ENCODE results near the gene PRR5.

Gene PRR5

DNA sequence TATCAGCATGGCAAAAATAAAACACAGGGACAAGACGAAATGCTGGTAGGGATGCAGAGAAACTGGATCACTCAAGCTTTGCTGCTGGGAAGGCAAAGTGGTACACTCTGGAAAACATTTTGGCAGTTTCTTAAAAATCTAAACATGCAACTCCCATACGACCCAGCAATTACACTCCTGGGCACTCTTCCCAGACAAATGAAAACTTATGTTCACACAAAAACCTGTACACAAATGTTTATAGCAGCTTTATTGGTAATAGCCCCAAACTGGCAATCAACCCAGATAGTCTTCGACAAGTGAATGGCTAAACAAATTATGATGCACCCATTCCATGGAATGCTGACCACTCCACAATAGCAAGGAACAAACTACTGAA, 35.8 kb upstream of the PRR5 start:
- Histone ChIP-seq H3K4me3 (ENCODE audit: low read depth in 1 of 2, low read length in 1 of 2) (no peak overlapping the region), H3K27ac (no peak overlapping the region), H3K4me1 (ENCODE audit: control insufficient read depth in 1 of 2, insufficient read depth in 1 of 2, low read depth in 1 of 2, low read length in 1 of 2) (peaks cover 36 to 38% of the 10 kb centered on the region in 2 experiments), H3K27me3 (peaks cover 50% of the 10 kb centered on the region), H3K36me3 (no peaks in the 10 kb centered on the region), H3K9me3 (no peaks in the 10 kb centered on the region)
- TF ChIP-seq, protein P1, sequence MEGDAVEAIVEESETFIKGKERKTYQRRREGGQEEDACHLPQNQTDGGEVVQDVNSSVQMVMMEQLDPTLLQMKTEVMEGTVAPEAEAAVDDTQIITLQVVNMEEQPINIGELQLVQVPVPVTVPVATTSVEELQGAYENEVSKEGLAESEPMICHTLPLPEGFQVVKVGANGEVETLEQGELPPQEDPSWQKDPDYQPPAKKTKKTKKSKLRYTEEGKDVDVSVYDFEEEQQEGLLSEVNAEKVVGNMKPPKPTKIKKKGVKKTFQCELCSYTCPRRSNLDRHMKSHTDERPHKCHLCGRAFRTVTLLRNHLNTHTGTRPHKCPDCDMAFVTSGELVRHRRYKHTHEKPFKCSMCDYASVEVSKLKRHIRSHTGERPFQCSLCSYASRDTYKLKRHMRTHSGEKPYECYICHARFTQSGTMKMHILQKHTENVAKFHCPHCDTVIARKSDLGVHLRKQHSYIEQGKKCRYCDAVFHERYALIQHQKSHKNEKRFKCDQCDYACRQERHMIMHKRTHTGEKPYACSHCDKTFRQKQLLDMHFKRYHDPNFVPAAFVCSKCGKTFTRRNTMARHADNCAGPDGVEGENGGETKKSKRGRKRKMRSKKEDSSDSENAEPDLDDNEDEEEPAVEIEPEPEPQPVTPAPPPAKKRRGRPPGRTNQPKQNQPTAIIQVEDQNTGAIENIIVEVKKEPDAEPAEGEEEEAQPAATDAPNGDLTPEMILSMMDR (IDR thresholded peaks at IDR 0.05): no peak

GRCh38 chr22:44667276-44667675, 34.7 kb upstream of the PRR5 start:
- Histone ChIP-seq H3K4me3 (ENCODE audit: low read depth in 1 of 2, low read length in 1 of 2) (no peak overlapping the region), H3K27ac (no peak overlapping the region), H3K9me3 (no peaks in the 10 kb centered on the region), H3K27me3 (peaks cover 61% of the 10 kb centered on the region), H3K36me3 (no peaks in the 10 kb centered on the region), H3K4me1 (ENCODE audit: control insufficient read depth in 1 of 2, insufficient read depth in 1 of 2, low read depth in 1 of 2, low read length in 1 of 2) (peaks cover 44 to 45% of the 10 kb centered on the region in 2 experiments)
- TF ChIP-seq, protein P1 (IDR thresholded peaks at IDR 0.05): no peak

DNA sequence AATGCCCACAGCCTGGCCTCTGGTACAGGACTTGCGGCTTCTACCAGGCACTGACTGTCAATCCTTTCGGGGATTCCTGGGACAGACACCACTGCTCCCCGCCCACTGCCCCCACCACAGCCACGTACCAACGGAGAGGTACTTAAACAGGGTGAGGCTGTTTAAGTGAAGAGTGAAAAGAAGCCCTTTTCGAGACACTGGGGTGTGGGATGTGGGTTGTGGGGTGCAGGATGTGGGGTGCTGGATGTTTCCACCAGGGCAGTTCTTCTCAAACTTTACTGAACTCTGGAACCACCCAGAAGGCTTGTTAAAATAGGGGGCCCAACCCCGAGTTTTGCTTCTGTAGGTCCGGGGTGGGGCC, 34.2 kb upstream of the PRR5 start:
- Histone ChIP-seq H3K4me3 (ENCODE audit: low read depth in 1 of 2, low read length in 1 of 2) (no peak overlapping the region), H3K27me3 (peaks cover 65% of the 10 kb centered on the region), H3K27ac (peak overlapping the region; percentile 3), H3K36me3 (no peaks in the 10 kb centered on the region), H3K4me1 (ENCODE audit: control insufficient read depth in 1 of 2, insufficient read depth in 1 of 2, low read depth in 1 of 2, low read length in 1 of 2) (peaks cover 44 to 45% of the 10 kb centered on the region in 2 experiments), H3K9me3 (no peaks in the 10 kb centered on the region)
- TF ChIP-seq, protein P1 (IDR thresholded peaks at IDR 0.05): no peak

DNA sequence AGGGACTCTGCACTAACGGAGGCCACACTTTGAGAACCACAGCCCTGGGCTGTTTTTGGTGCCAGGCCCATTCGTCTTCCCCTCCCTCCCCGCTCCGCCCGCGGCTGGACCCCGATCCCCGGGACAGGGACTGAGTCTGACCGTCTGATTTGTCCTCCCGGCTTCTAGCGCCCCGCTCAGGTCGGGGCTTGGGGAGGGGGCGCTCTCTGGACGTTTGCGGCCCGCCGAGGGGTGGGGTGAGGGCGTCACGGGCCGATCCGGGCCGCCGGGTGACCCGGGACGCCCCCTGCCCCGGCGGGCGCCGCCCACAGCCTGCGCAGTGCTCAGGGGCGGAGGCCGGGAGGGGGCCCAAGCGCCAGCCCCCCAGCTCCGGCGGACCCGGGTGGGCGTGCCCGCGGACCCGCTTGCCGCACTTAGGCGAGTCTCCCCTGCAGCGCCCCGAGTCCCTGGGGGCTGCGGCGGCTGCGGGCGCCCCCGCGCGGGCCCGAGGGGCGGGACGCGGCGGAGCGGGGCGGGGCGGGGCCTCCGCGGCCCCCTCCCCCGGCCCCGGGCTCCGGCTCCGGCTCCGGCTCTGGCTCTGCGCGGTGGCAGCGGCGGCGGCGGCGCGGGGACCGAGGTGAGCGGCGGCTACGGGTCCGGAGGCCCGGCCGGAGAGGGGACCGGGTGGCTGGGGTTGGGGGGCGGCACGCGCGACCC, 33.7 kb upstream of the PRR5 start:
- Histone ChIP-seq H3K9me3 (no peaks in the 10 kb centered on the region), H3K4me3 (ENCODE audit: low read depth in 1 of 2, low read length in 1 of 2) (peak overlapping the region in 1 of 2 experiments; percentile 12), H3K36me3 (no peaks in the 10 kb centered on the region), H3K4me1 (ENCODE audit: control insufficient read depth in 1 of 2, insufficient read depth in 1 of 2, low read depth in 1 of 2, low read length in 1 of 2) (peaks cover 44 to 45% of the 10 kb centered on the region in 2 experiments), H3K27me3 (peaks cover 68% of the 10 kb centered on the region), H3K27ac (peak overlapping the region; percentile 3)
- TF ChIP-seq, protein P1 (IDR thresholded peaks at IDR 0.05): no peak

- Histone ChIP-seq H3K27ac (no peak overlapping the region), H3K4me1 (ENCODE audit: control insufficient read depth in 1 of 2, insufficient read depth in 1 of 2, low read depth in 1 of 2, low read length in 1 of 2) (peaks cover 38 to 40% of the 10 kb centered on the region in 2 experiments), H3K9me3 (no peaks in the 10 kb centered on the region), H3K27me3 (peaks cover 68% of the 10 kb centered on the region), H3K36me3 (no peaks in the 10 kb centered on the region), H3K4me3 (ENCODE audit: low read depth in 1 of 2, low read length in 1 of 2) (peak overlapping the region in 1 of 2 experiments; percentile 15)
- TF ChIP-seq, protein P1 (IDR thresholded peaks at IDR 0.05): no peak
Observed at GRCh38 chr22:44668886-44669521, 33.0 kb upstream of the PRR5 start.

Data from neutrophil (primary cell).